GM18951 (cell line): ENCODE measurements around the gene PSMD13.

Experiments used
- POLR2A ChIP-seq: IDR thresholded peaks from 4 replicates; pipeline ENCODE4 v1.6.1; 2011; ENCODE audit warnings: mild to moderate bottlenecking; ENCODE audit not compliant: insufficient read length, insufficient read depth; ENCODE audit errors: extremely low read depth
- in situ Hi-C: fragments of 300-500 bp; cut with MboI; formaldehyde crosslinking; loops from one replicate; pipeline ENCODE4 v1.12.0; 2022; ENCODE audit warnings: low sequenced_read_pairs, mixed read lengths, inconsistent platforms; ENCODE audit not compliant: unreplicated experiment

The PSMD13 gene

DNA sequence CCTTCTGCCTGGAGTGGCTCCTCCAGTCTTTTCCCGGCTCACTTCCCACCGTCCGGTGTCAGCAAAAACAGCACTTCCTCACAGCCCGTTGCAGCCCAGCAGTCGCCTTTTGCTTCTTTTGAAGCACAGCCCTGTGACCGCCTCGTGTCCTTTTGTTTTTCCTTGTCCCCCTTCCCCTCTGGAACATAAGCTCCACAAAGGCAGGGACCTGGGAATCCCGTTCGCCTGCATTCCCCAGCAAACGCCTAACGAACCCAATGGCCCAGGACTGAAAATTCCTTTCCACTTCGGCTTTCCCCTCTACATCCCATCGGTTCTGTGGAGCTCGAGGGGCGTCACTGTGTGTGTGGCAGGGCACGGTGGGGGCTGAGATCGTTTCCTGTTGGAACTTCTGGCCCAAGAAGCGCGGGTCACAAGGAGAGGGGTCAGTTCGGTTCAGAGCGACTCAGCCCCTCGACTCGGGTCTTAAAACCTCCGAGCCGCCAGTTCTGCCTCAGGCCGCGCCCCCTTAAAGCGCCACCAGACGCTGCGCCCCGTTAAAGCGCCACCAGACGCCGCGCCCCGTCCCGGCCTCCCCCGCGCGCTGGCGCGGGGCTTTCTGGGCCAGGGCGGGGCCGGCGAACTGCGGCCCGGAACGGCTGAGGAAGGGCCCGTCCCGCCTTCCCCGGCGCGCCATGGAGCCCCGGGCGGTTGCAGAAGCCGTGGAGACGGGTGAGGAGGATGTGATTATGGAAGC is 28.4 kb upstream of the PSMD13 start:
- in situ Hi-C loops = no loop called here

DNA sequence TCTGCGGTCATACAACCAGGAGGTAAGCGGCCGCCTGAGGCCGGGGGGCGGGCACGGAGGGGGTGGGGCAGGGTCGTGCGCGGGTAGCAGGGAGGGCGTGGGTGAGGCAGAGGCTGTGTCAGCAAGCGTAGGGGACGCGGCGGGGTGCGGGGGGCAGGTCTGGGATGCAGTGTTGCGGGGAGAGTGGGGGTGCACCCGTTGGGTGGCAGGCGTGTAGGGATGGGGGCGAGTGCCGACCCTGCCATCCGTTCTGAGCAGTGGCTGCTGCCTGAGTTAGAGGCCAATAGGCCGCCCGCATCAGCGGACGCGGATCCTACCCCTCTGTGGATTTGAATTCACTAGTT is 27.9 kb upstream of the PSMD13 start:
- no peak for TF ChIP-seq POLR2A

More for the DNA sequence above, 28.4 kb upstream of the PSMD13 start:
- TF ChIP-seq POLR2A = peak; percentile 87

DNA sequence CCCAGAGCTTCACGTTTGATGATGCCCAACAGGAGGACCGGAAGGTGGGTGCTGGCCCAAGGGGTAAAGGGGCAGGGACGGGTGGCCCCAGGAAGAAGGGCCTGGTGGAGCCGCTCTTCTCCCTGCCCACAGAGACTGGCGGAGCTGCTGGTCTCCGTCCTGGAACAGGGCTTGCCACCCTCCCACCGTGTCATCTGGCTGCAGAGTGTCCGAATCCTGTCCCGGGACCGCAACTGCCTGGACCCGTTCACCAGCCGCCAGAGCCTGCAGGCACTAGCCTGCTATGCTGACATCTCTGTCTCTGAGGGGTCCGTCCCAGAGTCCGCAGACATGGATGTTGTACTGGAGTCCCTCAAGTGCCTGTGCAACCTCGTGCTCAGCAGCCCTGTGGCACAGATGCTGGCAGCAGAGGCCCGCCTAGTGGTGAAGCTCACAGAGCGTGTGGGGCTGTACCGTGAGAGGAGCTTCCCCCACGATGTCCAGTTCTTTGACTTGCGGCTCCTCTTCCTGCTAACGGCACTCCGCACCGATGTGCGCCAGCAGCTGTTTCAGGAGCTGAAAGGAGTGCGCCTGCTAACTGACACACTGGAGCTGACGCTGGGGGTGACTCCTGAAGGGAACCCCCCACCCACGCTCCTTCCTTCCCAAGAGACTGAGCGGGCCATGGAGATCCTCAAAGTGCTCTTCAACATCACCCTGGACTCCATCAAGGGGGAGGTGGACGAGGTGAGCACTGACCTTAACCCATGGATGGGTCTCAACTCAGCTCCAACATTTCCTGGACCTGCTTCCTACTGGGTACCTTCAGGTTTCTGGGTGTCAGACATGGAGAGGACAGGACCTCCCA is 27.3 kb upstream of the PSMD13 start:
- in situ Hi-C loops = no loop called here

More for the DNA sequence above, 27.9 kb upstream of the PSMD13 start:
- in situ Hi-C loops = no loop called here

DNA sequence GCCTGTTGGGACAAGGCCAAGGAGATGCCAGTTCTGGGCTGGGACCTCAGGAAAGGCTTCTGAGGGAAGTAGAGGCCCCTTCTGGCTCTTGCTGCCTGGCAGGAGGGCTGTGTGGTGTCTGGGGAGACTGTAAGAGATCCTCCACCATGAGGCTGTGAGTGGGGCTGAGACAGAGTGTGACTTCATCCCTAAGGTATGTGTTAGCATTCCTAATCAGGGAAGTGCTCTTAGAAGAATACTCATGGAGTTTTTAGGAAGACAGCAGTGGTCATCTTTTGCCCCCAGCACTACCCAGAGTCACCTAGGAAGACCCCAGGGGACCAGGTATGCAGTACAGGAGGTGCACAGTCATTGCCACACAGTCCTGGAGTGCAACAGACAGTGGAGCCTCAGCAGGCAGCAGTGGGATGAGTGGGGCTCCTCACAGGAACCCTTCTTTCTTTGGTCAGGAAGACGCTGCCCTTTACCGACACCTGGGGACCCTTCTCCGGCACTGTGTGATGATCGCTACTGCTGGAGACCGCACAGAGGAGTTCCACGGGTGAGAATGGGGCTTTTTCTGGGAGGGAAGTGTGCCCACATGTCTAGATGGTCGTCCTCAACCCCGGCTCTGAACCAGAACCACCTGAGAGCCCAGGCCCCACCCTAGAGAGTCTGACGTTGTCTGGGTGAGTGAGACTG is 26.5 kb upstream of the PSMD13 start:
- TF ChIP-seq POLR2A = no peak
- in situ Hi-C loops = no loop called here

More for the DNA sequence above, 27.3 kb upstream of the PSMD13 start:
- TF ChIP-seq POLR2A = no peak

DNA sequence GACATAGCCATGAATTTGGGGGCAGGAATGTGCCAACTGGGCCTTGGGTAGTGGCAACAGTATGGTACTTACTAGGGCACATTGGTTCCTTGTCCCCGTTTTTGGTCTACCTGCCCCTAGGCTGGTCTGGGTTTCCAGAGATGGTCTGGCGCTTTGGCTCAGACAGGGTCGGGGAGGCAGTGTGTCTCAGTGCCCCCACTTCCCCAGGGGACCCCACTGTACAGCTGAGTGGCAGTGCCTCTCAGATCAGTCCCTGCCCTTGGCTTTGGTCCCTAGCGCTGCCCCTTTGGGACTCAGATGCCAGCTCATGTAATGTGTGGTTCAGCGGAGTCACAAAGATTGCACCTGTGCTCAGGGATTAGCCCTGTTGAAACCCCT is 26.0 kb upstream of the PSMD13 start:
- TF ChIP-seq POLR2A = no peak
- in situ Hi-C loops = no loop called here

DNA sequence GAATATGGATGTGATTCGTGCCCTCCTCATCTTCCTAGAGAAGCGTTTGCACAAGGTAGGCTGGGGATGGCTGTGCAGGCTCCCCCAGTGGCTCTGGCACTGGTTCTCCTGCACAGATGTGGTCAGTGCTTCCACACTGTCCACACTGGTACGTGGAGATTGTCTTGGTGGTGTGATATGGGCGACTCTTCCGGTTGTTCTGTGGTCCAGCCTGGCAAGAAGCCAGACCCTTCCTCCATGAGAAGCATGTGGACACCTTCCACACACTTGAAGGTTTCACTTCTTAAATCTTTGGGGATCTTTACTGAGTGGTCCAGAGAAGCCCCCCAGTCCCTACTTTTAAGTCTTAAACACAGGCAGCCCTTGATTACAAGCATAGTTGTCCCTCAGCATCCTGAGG is 25.5 kb upstream of the PSMD13 start:
- no peak for TF ChIP-seq POLR2A
- in situ Hi-C loops = no loop called here

DNA sequence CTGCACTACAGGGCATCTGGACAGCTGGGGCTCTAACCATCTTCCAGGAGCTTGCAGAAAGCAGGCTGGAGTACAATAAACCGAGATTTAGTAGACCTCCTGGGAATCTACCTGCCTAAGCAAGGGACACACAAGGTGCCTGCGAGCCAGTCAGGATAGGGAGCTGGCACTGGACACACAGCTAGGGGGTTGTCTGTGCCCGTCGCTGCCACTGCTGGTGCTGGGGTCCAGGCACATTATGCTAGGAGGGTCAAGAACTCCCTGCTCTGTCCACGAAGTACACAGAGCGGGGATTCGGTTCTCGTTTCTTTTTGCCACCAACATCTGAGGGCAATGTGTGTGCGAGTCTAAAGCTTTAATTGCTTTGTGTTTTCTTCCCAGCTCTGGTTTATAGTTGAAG is 25.0 kb upstream of the PSMD13 start:
- in situ Hi-C loops = no loop called here
- no peak for TF ChIP-seq POLR2A

DNA sequence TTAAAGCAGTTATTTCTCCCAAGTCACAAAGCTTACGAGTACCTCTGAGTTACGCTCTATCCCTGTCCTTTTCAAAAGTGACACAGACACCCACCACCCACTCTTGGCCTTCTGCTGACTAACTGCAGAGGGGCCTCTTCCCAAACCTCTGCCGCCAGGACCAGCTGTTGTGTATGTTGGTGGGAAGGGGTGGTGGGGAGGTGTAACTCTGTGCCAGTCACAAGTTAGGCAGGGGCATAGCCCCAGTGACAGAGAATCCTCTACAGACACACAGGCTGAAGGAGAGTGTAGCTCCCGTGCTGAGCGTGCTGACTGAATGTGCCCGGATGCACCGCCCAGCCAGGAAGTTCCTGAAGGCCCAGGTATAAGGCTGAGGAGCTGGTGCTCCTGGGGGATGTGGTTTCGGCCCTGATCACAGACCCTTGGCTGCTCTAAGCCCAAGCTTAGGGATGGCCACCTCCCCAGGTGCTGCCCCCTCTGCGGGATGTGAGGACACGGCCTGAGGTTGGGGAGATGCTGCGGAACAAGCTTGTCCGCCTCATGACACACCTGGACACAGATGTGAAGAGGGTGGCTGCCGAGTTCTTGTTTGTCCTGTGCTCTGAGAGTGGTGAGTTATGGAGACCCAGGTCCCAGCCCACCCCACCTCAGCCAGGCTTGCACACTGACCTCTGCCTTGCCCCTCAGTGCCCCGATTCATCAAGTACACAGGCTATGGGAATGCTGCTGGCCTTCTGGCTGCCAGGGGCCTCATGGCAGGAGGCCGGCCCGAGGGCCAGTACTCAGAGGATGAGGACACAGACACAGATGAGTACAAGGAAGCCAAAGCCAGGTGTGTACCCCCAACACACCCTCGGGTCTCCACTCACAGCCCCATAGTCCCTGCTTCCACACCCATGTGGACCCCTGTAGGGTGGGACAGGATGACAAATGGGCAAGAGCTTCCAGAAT is 24.4 kb upstream of the PSMD13 start:
- no peak for TF ChIP-seq POLR2A
- in situ Hi-C loops = no loop called here

DNA sequence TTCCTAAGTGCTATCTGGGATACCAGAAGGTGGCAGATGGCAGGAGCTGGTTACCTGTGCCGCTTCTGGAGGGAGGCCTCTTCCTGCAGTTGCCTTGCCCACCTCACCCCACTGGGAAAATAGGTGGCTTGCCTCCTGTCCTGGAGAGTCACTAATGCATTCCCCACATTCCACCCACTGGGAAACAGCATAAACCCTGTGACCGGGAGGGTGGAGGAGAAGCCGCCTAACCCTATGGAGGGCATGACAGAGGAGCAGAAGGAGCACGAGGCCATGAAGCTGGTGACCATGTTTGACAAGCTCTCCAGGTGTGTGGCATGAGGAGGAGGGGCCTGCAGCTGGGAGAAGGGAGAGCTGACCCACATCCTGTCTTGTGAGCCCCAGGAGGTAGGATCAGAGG is 23.7 kb upstream of the PSMD13 start:
- in situ Hi-C loops = no loop called here
- no peak for TF ChIP-seq POLR2A

DNA sequence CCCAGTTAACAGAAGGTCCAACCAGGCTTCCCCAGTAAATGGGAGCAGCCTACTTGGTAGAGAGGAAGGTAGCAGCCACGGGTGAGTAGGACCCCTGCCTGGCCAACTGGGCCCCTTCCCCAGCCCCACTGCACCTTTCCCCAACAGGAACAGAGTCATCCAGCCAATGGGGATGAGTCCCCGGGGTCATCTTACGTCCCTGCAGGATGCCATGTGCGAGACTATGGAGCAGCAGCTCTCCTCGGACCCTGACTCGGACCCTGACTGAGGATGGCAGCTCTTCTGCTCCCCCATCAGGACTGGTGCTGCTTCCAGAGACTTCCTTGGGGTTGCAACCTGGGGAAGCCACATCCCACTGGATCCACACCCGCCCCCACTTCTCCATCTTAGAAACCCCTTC is 22.7 kb upstream of the PSMD13 start:
- no peak for TF ChIP-seq POLR2A
- in situ Hi-C loops = no loop called here

DNA sequence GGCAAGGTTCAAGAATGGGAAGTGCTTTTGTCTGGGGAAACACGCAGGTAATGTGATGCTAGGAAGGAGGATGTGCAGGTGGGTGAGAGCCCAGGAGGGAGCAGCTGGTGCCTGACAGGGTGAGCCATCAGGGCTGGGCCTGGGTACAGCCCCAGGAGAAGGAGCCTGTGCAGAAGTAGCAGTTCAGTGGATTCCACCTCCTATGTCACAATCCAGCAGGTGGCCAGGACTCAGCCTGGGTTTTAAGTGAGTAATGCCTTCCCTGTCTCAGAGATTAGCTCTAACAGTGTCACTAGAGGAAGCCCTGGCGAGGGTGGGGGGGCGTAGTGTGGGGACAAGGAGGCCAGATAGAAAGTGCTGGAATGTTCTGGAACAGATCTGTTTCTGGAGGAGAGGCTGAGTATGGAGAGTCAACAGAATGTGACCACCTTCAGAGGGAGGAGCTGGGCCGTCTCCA is 21.2 kb upstream of the PSMD13 start:
- in situ Hi-C loops = no loop called here
- no peak for TF ChIP-seq POLR2A

DNA sequence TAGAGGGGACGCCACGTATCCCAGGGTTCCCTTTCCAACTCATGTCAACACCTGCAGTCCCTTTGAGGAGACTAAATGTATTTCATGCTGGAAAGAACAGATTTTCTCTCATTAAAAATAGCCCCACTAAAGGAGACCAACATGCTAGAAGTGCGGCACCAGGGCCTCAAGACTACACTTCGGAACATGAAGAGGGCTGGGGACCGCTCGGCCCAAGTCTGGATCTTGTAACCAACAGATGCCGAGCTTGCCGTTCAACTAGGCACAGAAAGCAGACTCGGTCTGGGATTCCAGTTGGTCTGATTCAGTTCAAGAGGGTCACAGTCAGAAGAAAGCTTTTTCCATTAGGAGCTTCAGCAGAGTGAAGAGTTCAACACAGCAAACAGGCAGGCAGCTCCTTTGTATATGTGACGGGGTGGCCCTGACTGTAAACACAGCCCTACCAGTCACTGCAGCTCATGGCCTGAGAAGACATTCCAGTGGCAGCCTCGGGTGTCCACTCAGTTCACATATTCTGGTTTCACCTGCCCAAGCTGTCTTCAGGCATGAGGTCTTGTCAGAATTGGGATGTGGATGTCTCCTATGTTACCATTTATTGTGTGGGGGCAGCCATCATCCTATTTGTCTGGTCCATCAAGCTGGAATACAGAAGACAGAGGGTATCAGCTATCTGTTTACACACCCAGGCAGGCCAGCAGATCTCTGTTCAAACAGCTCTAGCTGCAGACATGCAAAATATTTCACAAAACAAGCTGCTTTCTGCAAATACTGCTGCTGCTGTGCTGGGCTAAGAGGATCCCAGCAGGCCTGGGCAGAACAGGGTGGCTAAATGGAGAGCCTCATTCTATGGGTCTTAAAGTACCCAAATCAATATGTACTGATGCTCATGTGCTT is 20.4 kb upstream of the PSMD13 start:
- no peak for TF ChIP-seq POLR2A
- in situ Hi-C loops = no loop called here

DNA sequence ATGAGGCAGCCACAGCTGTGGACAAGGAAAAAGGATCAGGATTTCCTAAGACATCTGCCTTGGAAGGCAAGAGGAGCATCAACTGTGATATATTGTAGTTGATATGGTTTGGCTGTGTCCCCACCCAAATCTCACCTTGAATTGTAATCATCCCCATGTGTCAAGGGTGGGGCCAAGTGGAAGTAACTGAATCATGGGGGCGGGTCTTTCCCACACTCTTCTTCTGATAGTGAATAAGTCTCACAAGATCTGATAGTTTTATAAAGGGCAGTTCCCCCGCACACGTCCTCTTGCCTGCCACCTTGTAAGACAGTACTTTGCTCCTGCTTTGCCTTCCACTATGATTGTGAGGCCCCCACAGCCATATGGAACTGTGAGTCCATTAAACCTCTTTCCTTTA is 19.1 kb upstream of the PSMD13 start:
- in situ Hi-C loops = no loop called here
- no peak for TF ChIP-seq POLR2A
